Smooth muscle cell (in vitro differentiated cells): ENCODE data around the gene CAPN3. TPM values are rescaled to one million over a fixed set of nuclear protein-coding genes. Genes with fewer than 3 reads are reported as not detected.

Source experiments
- DNase-seq: peaks from one replicate; lab custom pipeline; 2025; ENCODE audit not compliant: unreplicated experiment; lab: John Stamatoyannopoulos, UW
- H2AFZ ChIP-seq: fragments of 200-600 bp; sonication (generic); 2 replicates; pipeline ENCODE4 v1.6.0; 2016; ENCODE audit warnings: antibody characterized with exemption, low read depth, mild to moderate bottlenecking
- H3F3A ChIP-seq: fragments of 200-600 bp; sonication (generic); 2 replicates; pipeline ENCODE4 v1.6.0; 2017; ENCODE audit warnings: antibody characterized with exemption, low read depth
- H3K27ac ChIP-seq: fragments of 200-600 bp; sonication (generic); 2 replicates; pipeline ENCODE4 v1.5.1; 2016; ENCODE audit warnings: low read depth, mild to moderate bottlenecking
- H3K27me3 ChIP-seq: fragments of 200-600 bp; sonication (generic); 2 replicates; pipeline ENCODE4 v1.6.1; 2016; ENCODE audit warnings: low read depth, mild to moderate bottlenecking
- H3K36me3 ChIP-seq: fragments of 200-600 bp; sonication (generic); 2 replicates; pipeline ENCODE4 v1.5.1; 2016; ENCODE audit warnings: low read depth
- H3K4me1 ChIP-seq: fragments of 200-600 bp; sonication (generic); 2 replicates; pipeline ENCODE4 v1.5.1; 2016; ENCODE audit warnings: low read depth
- H3K4me2 ChIP-seq: fragments of 200-600 bp; sonication (generic); 2 replicates; pipeline ENCODE4 v1.6.0; 2016; ENCODE audit warnings: mild to moderate bottlenecking
- H3K4me3 ChIP-seq: fragments of 200-600 bp; sonication (generic); 2 replicates; pipeline ENCODE4 v1.5.1; 2016; ENCODE audit warnings: mild to moderate bottlenecking
- H3K79me2 ChIP-seq: fragments of 200-600 bp; sonication (generic); 2 replicates; pipeline ENCODE4 v1.6.0; 2016; ENCODE audit warnings: low read depth, mild to moderate bottlenecking
- H3K9ac ChIP-seq: fragments of 200-600 bp; sonication (generic); 2 replicates; pipeline ENCODE4 v1.6.0; 2016; ENCODE audit warnings: low read depth
- H3K9me3 ChIP-seq: fragments of 200-600 bp; sonication (generic); replicated peaks from 2 replicates; pipeline ENCODE4 v1.5.1; 2016; ENCODE audit warnings: low read depth
- H4K20me1 ChIP-seq: fragments of 200-600 bp; sonication (generic); 2 replicates; pipeline ENCODE4 v1.6.0; 2016; ENCODE audit warnings: low read depth
- CTCF ChIP-seq: fragments of 200-600 bp; sonication (generic); IDR thresholded peaks from 2 replicates; pipeline ENCODE4 v1.5.1; 2017; ENCODE audit warnings: borderline replicate concordance, mild to moderate bottlenecking, antibody characterized with exemption; ENCODE audit not compliant: insufficient read depth, poor library complexity, severe bottlenecking
- WGBS: methylation state at CpG from one replicate; pipeline ENCODE4 v1.1.7; 2016; ENCODE audit warnings: low lambda C conversion rate; 5-methylcytosine and 5-hydroxymethylcytosine counted together
- polyA plus RNA-seq: library from polyadenylated mRNA; unstranded; fragments of >200 nt; fragmentation: Nextera tagmentation; extraction: Ambion mirVana; gene quantifications from 2 replicates; pipeline ENCODE4 v1.2.1, GENCODE V29; 2016
- total RNA-seq: library from RNA; depleted of rRNA; stranded (reverse); fragments of >200 nt; gene quantifications from 2 replicates; pipeline ENCODE4 v1.2.3, GENCODE V29; 2014

The CAPN3 gene
- total and polyA plus RNA-seq, 2 experiments from 2014 or later: 0.25 to 1.6 TPM

GRCh38 chr15:42404461-42405235 is 45.3 kb downstream of the CAPN3 start:
- H3K4me1 ChIP-seq: no peaks in the 10 kb centered on the region
- H3F3A ChIP-seq: no peaks in the 10 kb centered on the region
- H3K9me3 ChIP-seq: no peaks in the 10 kb centered on the region
- WGBS: 89% methylated on average over 12 of the region's 12 CpGs
- H2AFZ ChIP-seq: no peak overlapping the region
- H3K4me3 ChIP-seq: no peak overlapping the region
- H3K9ac ChIP-seq: no peak overlapping the region
- no peak overlapping the region for H3K27ac ChIP-seq
- TF ChIP-seq CTCF: no peak
- H3K79me2 ChIP-seq: no peaks in the 10 kb centered on the region
- DNase-seq: no peak
- no peaks in the 10 kb centered on the region for H3K36me3 ChIP-seq
- H4K20me1 ChIP-seq: no peaks in the 10 kb centered on the region
- H3K27me3 ChIP-seq: no peaks in the 10 kb centered on the region
- H3K4me2 ChIP-seq: no peak overlapping the region

DNA sequence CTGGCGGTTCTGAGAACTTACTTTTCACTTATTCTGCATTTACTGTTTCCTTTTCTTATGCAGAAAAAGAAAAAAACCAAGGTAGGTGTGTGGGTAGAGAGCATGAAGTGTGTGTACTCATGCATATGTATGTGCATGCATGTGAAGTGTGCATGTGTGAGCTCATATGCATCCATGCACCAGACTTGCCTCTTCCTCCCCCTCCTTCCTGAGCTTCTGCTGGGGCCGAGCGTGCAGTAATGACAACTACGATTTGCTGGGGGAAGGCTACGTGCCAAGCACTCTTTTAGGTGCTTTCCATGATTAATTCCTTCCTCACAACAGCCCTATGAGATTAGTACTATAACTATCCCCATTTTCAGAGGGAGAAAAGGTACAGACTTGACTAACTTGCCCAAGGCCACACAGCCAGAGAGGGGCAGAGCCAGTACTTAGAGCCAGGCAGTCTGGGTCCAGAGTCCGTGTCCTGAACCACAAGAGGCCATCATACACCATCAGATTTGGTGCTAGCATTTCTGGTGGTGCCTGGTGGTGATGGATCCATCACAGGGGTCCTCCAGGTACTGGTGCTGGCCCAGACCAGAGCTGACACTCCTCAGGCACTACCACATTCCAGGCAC is 46.7 kb downstream of the CAPN3 start:
- DNase-seq: no peak
- H4K20me1 ChIP-seq: no peaks in the 10 kb centered on the region
- H3K4me2 ChIP-seq: no peak overlapping the region
- H3K9me3 ChIP-seq: no peaks in the 10 kb centered on the region
- no peaks in the 10 kb centered on the region for H3K36me3 ChIP-seq
- H3K79me2 ChIP-seq: no peaks in the 10 kb centered on the region
- 86% methylated on average over 6 of the region's 6 CpGs for WGBS
- no peak overlapping the region for H3K27ac ChIP-seq
- no peak overlapping the region for H3K9ac ChIP-seq
- no peak overlapping the region for H3K4me3 ChIP-seq
- H2AFZ ChIP-seq: no peak overlapping the region
- H3F3A ChIP-seq: no peaks in the 10 kb centered on the region
- no peak for TF ChIP-seq CTCF
- H3K27me3 ChIP-seq: no peaks in the 10 kb centered on the region
- H3K4me1 ChIP-seq: no peaks in the 10 kb centered on the region

DNA sequence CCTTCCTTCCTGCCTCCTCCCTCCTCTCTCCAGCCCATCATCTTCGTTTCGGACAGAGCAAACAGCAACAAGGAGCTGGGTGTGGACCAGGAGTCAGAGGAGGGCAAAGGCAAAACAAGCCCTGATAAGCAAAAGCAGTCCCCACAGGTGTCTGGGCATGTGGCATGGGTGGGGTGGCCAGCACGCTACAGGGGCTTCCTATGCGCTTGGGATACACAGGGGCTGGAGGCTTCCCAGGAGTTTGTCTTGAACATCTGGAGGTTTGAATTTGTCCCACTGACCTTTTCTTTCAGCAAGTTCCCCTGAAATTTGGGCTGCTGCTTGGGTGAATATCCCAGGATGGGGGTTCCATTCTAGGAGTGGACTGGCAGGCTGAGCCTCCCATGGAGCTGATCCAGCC is 48.9 kb downstream of the CAPN3 start:
- Histone ChIP-seq H3K27me3 (no peaks in the 10 kb centered on the region), H3K9me3 (no peaks in the 10 kb centered on the region), H3K36me3 (no peaks in the 10 kb centered on the region), H3K4me2 (no peak overlapping the region), H2AFZ (no peak overlapping the region), H3K79me2 (no peaks in the 10 kb centered on the region), H3K9ac (no peak overlapping the region), H3F3A (no peaks in the 10 kb centered on the region), H4K20me1 (no peaks in the 10 kb centered on the region), H3K4me1 (no peaks in the 10 kb centered on the region), H3K27ac (no peak overlapping the region), H3K4me3 (no peak overlapping the region)
- no peak for TF ChIP-seq CTCF
- no peak for DNase-seq
- 88% methylated on average over 4 of the region's 4 CpGs for WGBS
